ENCODE results near the gene ASCC1. TPM values are rescaled to one million over a fixed set of nuclear protein-coding genes. Genes with fewer than 3 reads are reported as not detected.

ASCC1 gene, protein sequence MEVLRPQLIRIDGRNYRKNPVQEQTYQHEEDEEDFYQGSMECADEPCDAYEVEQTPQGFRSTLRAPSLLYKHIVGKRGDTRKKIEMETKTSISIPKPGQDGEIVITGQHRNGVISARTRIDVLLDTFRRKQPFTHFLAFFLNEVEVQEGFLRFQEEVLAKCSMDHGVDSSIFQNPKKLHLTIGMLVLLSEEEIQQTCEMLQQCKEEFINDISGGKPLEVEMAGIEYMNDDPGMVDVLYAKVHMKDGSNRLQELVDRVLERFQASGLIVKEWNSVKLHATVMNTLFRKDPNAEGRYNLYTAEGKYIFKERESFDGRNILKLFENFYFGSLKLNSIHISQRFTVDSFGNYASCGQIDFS
- total RNA-seq (10 to 100 TPM; 19.4 to 33.1 (median 24.2) TPM), polyA plus RNA-seq (10 to 100 TPM; 25.2 to 27.1 TPM), total RNA-seq (18.7 reads per million, percentile 49 among the genes with 10 or more reads in this experiment)

DNA sequence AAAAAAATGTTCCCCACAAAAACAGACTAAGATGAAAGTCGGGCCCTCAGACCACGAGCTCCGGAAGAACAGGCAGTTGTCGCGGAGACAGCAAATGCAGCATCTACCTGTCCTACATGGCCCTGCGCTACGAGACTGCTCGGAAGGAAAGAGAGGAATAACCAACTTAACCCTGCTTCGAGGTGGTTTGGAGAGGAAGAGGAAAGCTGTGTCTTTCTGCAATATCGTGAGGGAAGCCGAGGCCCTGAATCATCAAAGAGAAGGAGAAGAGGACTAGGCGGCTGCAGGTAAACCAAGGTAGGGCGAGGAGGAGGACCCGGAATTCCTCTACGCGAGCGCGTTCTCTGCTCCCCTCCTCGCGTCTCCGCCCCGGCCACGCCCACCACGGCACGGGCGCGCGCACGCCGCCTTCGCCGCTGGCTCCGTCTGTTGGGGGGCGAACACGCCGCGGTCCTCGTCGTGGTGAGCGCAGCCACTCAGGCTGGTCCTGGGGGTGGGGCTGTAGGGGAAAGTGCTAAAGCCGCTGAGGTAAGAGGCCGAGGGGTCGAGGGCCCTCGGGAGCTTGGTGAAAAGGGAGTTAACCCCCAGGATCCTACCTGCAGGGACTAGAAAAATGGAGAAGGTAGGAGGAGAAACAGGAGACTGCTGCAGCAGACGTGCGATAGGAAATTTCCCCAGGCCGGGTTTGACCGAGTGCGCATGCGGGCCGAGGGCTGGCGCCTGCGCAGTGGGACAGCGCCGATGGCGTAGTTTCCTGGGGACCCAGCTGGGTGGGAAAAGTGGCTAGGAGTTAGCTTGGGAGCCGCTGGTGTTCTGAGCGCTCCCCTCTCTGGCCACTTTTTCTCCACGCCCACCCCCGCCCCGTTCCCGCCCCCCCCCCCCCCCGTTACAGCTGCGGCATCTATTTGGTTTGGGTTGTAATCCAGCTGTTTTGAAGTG is at the start of gene ASCC1, which contains the start of gene ANAPC16:
Gene ASCC1 (minus strand): TSS at position 666 of the 939 bp plus-strand sequence. CDS start 2,978 bp downstream, outside the sequence.
Gene ANAPC16 (plus strand): TSS at position 402 of the 939 bp plus-strand sequence. CDS start 7,903 bp downstream, outside the sequence.
- peak within 1 kb of the TSS; percentile 93 to 100 (median 99) for H3K27ac Mint-ChIP-seq
- H3K27ac ChIP-seq (ENCODE audit: low read depth, low read length): peak within 1 kb of the TSS; percentile 95
- DNase-seq (peak; percentile 90 to 99 (median 97)), ATAC-seq (peak; percentile 95)
- peak within 1 kb of the TSS; percentile 84 to 100 (median 97) for H3K4me3 Mint-ChIP-seq
- ChIA-PET CTCF (interaction anchor here (0.6 to 2.6 kb wide), 14 partner anchors 13 to 607 kb away, joined by 3 to 9 read pairs (median 4); partner anchors contain the start of gene DDIT4), POLR2A (interaction anchor here (0.6 to 9.0 kb wide), 51 partner anchors 9 to 1498 kb away, joined by 3 to 66 read pairs (median 5); partner anchors contain the start of genes DDIT4, DNAJB12, PSAP and SPOCK2)
- no peaks in the 10 kb centered on the region for H3K27me3 ChIP-seq (ENCODE audit: control insufficient read depth in 2 of 2, insufficient read depth in 2 of 2, low read length in 2 of 2)
- H3K36me3 ChIP-seq (ENCODE audit: control insufficient read depth in 2 of 3, insufficient read depth in 3 of 3, low read length in 3 of 3): peaks cover 0 to 17% (median 0%) of the 10 kb centered on the region in 3 experiments
- peak within 1 kb of the TSS; percentile 66 for H3K4me3 ChIP-seq (ENCODE audit: low read length)
- H3K4me1 ChIP-seq (ENCODE audit: control insufficient read depth in 2 of 2, insufficient read depth in 2 of 2, low read length in 2 of 2): peaks cover 22 to 49% of the 10 kb centered on the region in 2 donors
- H3K36me3 Mint-ChIP-seq: peaks cover 0 to 18% (median 10%) of the 10 kb centered on the region in 5 donors
- H3K4me1 Mint-ChIP-seq: peaks cover 14 to 62% (median 47%) of the 10 kb centered on the region in 7 donors
- H3K9me3 Mint-ChIP-seq: peaks cover 0 to 8% (median 0%) of the 10 kb centered on the region in 11 donors
- no peaks in the 10 kb centered on the region for H3K27me3 Mint-ChIP-seq
- no peaks in the 10 kb centered on the region for H3K9me3 ChIP-seq (ENCODE audit: control insufficient read depth in 2 of 3, low read length in 3 of 3)
- intact Hi-C loops (cut with micrococcal nuclease): loop anchor here (1.0 to 10.0 kb wide), 12 partner anchors 32 to 410 kb away; partner anchors contain the start of genes DDIT4 (in 1 of the 2), DNAJB12 (in 1 of the 2) and MICU1 (in 1 of the 2)

DNA sequence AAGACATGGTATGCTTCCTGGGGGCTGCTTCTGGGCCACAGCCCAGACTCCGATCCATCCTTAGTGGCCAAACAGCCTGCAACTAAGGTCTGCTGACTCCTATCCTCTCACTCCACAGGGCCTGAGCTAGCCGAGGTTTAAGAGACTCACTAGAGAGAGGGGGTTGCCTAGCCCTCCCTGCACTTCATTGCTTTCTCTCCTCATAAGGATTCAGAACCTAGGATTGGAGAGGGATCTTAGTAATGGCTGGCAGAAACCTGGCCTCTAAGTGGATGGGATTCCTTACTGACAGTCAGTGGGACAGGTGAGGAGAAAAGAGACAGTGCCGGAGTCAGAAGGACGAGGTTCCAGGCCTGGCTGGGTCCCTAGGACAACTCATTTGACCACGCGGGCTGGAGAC is 49.4 kb upstream of the ASCC1 start:
- no peak for ATAC-seq
- Histone ChIP-seq H3K27me3 (ENCODE audit: control insufficient read depth in 2 of 2, insufficient read depth in 2 of 2, low read length in 2 of 2) (no peaks in the 10 kb centered on the region), H3K27ac (ENCODE audit: low read depth, low read length) (peak overlapping the region; percentile 17), H3K36me3 (ENCODE audit: control insufficient read depth in 2 of 3, insufficient read depth in 3 of 3, low read length in 3 of 3) (no peaks in the 10 kb centered on the region), H3K9me3 (ENCODE audit: control insufficient read depth in 2 of 3, low read length in 3 of 3) (no peaks in the 10 kb centered on the region), H3K4me1 (ENCODE audit: control insufficient read depth in 2 of 2, insufficient read depth in 2 of 2, low read length in 2 of 2) (peaks cover 25 to 30% of the 10 kb centered on the region in 2 donors), H3K4me3 (ENCODE audit: low read length) (no peak overlapping the region)
- peaks cover 10 to 56% (median 44%) of the 10 kb centered on the region in 7 donors for H3K4me1 Mint-ChIP-seq
- peak overlapping the region in 7 of 9 donors; percentile 69 to 95 (median 77) for H3K27ac Mint-ChIP-seq
- H3K36me3 Mint-ChIP-seq: no peaks in the 10 kb centered on the region
- ChIA-PET CTCF (interaction anchor here (1.6 to 9.3 kb wide), 2 partner anchors 9 to 72 kb away, joined by 5 to 46 read pairs; partner anchors contain the start of gene DDIT4), POLR2A (interaction anchor here (1.0 to 2.0 kb wide), 4 partner anchors 9 to 54 kb away, joined by 3 to 6 read pairs (median 4); no protein-coding TSS in a partner anchor)
- H3K9me3 Mint-ChIP-seq: no peaks in the 10 kb centered on the region
- DNase-seq: no peak
- H3K27me3 Mint-ChIP-seq: no peaks in the 10 kb centered on the region
- intact Hi-C loops (cut with micrococcal nuclease): no loop called here
- peak overlapping the region in 2 of 10 donors; percentile 5 to 51 for H3K4me3 Mint-ChIP-seq

DNA sequence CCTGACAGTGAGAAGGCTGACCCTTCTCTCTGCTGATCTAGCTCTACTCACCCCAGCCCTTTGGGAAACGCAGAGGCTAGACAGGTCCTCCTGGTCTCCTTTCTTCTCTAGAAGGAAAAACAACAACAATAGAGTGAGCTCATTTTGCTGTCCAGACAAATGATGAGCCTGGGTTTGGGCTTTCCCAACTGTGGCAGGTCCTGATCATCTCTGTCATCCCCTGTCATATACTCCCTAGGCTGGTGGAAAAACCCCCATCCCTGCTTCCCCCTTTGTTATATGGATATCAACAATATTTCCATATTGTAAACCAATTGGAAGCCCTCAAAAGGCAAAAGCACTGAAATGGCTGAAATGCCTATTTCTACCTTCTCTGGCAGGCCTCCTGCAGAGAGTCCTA is 48.5 kb upstream of the ASCC1 start:
- H3K27ac Mint-ChIP-seq: peak overlapping the region; percentile 38 to 95 (median 87)
- ChIA-PET POLR2A (interaction anchor here (0.7 to 18.6 kb wide), 6 partner anchors 9 to 55 kb away, joined by 3 to 219 read pairs (median 5); partner anchors contain the start of genes ANAPC16, ASCC1 and DDIT4), CTCF (interaction anchor here (1.0 to 9.3 kb wide), 4 partner anchors 10 to 70 kb away, joined by 3 to 46 read pairs (median 5); partner anchors contain the start of gene DDIT4)
- ATAC-seq (no peak), DNase-seq (no peak)
- H3K4me1 ChIP-seq (ENCODE audit: control insufficient read depth in 2 of 2, insufficient read depth in 2 of 2, low read length in 2 of 2): peaks cover 35 to 39% of the 10 kb centered on the region in 2 donors
- peak overlapping the region in 2 of 10 donors; percentile 26 to 47 for H3K4me3 Mint-ChIP-seq
- H3K27ac ChIP-seq (ENCODE audit: low read depth, low read length): peak overlapping the region; percentile 4
- no peaks in the 10 kb centered on the region for H3K9me3 ChIP-seq (ENCODE audit: control insufficient read depth in 2 of 3, low read length in 3 of 3)
- no peaks in the 10 kb centered on the region for H3K9me3 Mint-ChIP-seq
- peaks cover 14 to 62% (median 49%) of the 10 kb centered on the region in 7 donors for H3K4me1 Mint-ChIP-seq
- intact Hi-C loops (cut with micrococcal nuclease): loop anchor here (5.0 kb wide), 2 partner anchors 177 to 412 kb away; partner anchors contain the start of genes PSAP (in 1 of the 2) and SPOCK2 (in 1 of the 2)
- H3K27me3 Mint-ChIP-seq: no peaks in the 10 kb centered on the region
- H3K4me3 ChIP-seq (ENCODE audit: low read length): no peak overlapping the region
- H3K36me3 Mint-ChIP-seq: no peaks in the 10 kb centered on the region
- no peaks in the 10 kb centered on the region for H3K36me3 ChIP-seq (ENCODE audit: control insufficient read depth in 2 of 3, insufficient read depth in 3 of 3, low read length in 3 of 3)
- no peaks in the 10 kb centered on the region for H3K27me3 ChIP-seq (ENCODE audit: control insufficient read depth in 2 of 2, insufficient read depth in 2 of 2, low read length in 2 of 2)

DNA sequence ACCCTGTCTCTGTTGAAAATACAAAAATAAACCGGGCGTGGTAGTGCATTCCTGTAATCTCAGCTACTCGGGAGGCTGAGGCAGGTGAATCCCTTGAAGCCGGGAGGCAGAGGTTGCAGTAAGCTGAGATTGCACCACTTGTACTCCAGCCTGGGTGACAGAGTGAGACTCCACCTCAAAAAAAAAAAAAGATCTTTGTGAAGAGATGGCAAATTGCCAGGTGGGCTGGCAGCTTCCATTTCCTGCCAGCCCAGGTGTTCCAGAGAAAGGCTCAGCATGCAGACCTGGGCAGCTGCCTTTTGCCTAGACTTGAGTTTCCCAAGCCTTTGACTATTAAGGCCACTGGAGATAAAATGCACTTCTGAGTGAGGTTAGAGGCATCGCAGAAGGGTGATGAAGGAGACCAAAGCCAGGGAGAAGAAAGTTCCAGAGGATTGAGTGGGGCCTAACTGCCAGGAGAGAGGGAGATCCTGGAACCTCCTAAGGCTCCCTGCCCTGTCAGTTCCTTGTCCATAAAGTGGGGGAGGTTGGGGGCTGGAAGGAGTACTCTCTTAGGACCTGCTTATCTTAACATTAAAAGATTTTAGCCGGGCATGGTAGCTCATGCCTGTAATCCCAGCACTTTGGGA is 47.7 kb upstream of the ASCC1 start:
- H3K27ac ChIP-seq (ENCODE audit: low read depth, low read length): peak overlapping the region; percentile 49
- peak overlapping the region; percentile 66 to 96 (median 87) for H3K27ac Mint-ChIP-seq
- no peaks in the 10 kb centered on the region for H3K27me3 Mint-ChIP-seq
- intact Hi-C loops (cut with micrococcal nuclease): loop anchor here (5.0 kb wide), 2 partner anchors 176 to 411 kb away; partner anchors contain the start of genes PSAP (in 1 of the 2) and SPOCK2 (in 1 of the 2)
- H3K4me1 Mint-ChIP-seq: peaks cover 22 to 66% (median 54%) of the 10 kb centered on the region in 7 donors
- no peaks in the 10 kb centered on the region for H3K27me3 ChIP-seq (ENCODE audit: control insufficient read depth in 2 of 2, insufficient read depth in 2 of 2, low read length in 2 of 2)
- no peaks in the 10 kb centered on the region for H3K36me3 Mint-ChIP-seq
- ChIA-PET CTCF (interaction anchor here (0.5 to 9.3 kb wide), 6 partner anchors 9 to 367 kb away, joined by 3 to 46 read pairs (median 4); partner anchors contain the start of gene DDIT4), POLR2A (interaction anchor here (0.7 to 18.6 kb wide), 9 partner anchors 9 to 72 kb away, joined by 3 to 219 read pairs (median 3); partner anchors contain the start of genes ANAPC16, ASCC1 and DDIT4)
- H3K4me1 ChIP-seq (ENCODE audit: control insufficient read depth in 2 of 2, insufficient read depth in 2 of 2, low read length in 2 of 2): peaks cover 41 to 46% of the 10 kb centered on the region in 2 donors
- no peaks in the 10 kb centered on the region for H3K36me3 ChIP-seq (ENCODE audit: control insufficient read depth in 2 of 3, insufficient read depth in 3 of 3, low read length in 3 of 3)
- H3K9me3 ChIP-seq (ENCODE audit: control insufficient read depth in 2 of 3, low read length in 3 of 3): no peaks in the 10 kb centered on the region
- ATAC-seq (no peak), DNase-seq (peak in 7 of 9 donors; percentile 53 to 81 (median 75))
- no peaks in the 10 kb centered on the region for H3K9me3 Mint-ChIP-seq
- no peak overlapping the region for H3K4me3 ChIP-seq (ENCODE audit: low read length)
- peak overlapping the region; percentile 10 to 83 (median 70) for H3K4me3 Mint-ChIP-seq

DNA sequence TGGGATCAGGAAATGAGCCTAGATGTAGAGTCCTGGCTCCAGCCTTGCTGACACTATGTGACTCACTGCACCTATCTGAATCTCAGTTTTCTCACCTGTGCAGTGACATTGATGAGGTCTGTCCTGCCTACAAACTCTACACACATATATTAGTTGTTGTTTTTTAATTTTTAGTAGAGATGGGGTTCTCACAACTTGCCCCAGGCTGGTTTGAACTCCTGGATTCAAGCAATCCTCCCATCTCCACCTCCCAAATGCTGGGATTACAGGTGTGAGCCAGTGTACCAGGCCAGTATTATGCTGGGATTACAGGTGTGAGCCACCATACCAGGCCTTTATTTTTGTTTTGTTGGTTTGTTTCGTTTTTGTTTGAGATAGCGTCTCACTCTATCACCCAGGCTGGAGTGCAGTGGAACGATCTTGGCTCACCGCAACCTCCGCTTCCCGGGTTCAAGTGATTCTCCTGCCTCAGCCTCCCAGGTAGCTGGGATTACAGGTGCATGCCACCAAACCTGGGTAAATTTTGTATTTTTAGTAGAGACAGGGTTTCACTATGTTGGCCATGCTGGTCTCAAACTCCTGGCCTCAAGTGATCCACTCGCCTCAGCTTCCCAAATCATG is 45.8 kb upstream of the ASCC1 start:
- DNase-seq: no peak
- peak overlapping the region; percentile 83 to 93 (median 90) for H3K4me3 Mint-ChIP-seq
- H3K36me3 Mint-ChIP-seq: no peaks in the 10 kb centered on the region
- Histone ChIP-seq H3K36me3 (ENCODE audit: control insufficient read depth in 2 of 3, insufficient read depth in 3 of 3, low read length in 3 of 3) (no peaks in the 10 kb centered on the region), H3K4me1 (ENCODE audit: control insufficient read depth in 2 of 2, insufficient read depth in 2 of 2, low read length in 2 of 2) (peaks cover 45 to 54% of the 10 kb centered on the region in 2 donors), H3K4me3 (ENCODE audit: low read length) (peak overlapping the region; percentile 68), H3K9me3 (ENCODE audit: control insufficient read depth in 2 of 3, low read length in 3 of 3) (no peaks in the 10 kb centered on the region), H3K27me3 (ENCODE audit: control insufficient read depth in 2 of 2, insufficient read depth in 2 of 2, low read length in 2 of 2) (no peaks in the 10 kb centered on the region), H3K27ac (ENCODE audit: low read depth, low read length) (peak overlapping the region; percentile 78)
- H3K4me1 Mint-ChIP-seq: peaks cover 26 to 74% (median 61%) of the 10 kb centered on the region in 7 donors
- POLR2A ChIA-PET: interaction anchor here (2.3 to 18.6 kb wide), 4 partner anchors 11 to 72 kb away, joined by 10 to 219 read pairs (median 27); partner anchors contain the start of gene DDIT4
- peak overlapping the region; percentile 87 to 97 (median 94) for H3K27ac Mint-ChIP-seq
- intact Hi-C loops (cut with micrococcal nuclease): loop anchor here (1.0 to 5.0 kb wide), 8 partner anchors 11 to 410 kb away; partner anchors contain the start of genes DDIT4 (in 2 of the 2), ANAPC16 (in 1 of the 2), ASCC1 (in 1 of the 2) and PSAP (in 1 of the 2)
- CTCF ChIA-PET: interaction anchor here (0.6 to 9.3 kb wide), 2 partner anchors 13 to 65 kb away, joined by 3 to 46 read pairs; partner anchors contain the start of gene DDIT4
- no peaks in the 10 kb centered on the region for H3K9me3 Mint-ChIP-seq
- no peaks in the 10 kb centered on the region for H3K27me3 Mint-ChIP-seq
- no peak for ATAC-seq

All from naive thymus-derived CD4-positive, alpha-beta T cell (primary cell).